Spleen (tissue), 11 donors: Measurements from ENCODE around the gene GHRH. TPM values are rescaled to one million over a fixed set of nuclear protein-coding genes. Genes with fewer than 3 reads are reported as not detected.

Experiments
- DNase-seq: peaks from one replicate; pipeline ENCODE4 v3.0.0-alpha.2; 2020
- H3K27ac ChIP-seq, 8 donors: fragments of 200-600 bp; sonication (generic) in 7 of 8; 1 replicate in 4 of 8; 2 replicates in 4 of 8; pipeline versions ENCODE4 v1.5.0 to v1.8.0; 2016 to 2021; ENCODE audit warnings: inconsistent platforms in 4 of 8, mild to moderate bottlenecking in 4 of 8, moderate library complexity in 1 of 8
- H3K27me3 ChIP-seq, 7 donors: fragments of 200-600 bp; sonication (generic) in 6 of 7; replicated peaks in 1 of 7; 1 replicate in 4 of 7; 2 replicates in 3 of 7; pipeline versions ENCODE4 v1.5.0 to v1.8.0; 2016 to 2021; ENCODE audit warnings: inconsistent platforms in 3 of 7, mild to moderate bottlenecking in 1 of 7
- H3K36me3 ChIP-seq, 6 donors: fragments of 200-600 bp; sonication (generic) in 5 of 6; 1 replicate in 4 of 6; 2 replicates in 2 of 6; pipeline versions ENCODE4 v1.5.0 to v1.8.0; 2016 to 2021; ENCODE audit warnings: inconsistent platforms in 2 of 6
- H3K4me1 ChIP-seq, 6 donors: fragments of 200-600 bp; sonication (generic) in 5 of 6; 1 replicate in 3 of 6; 2 replicates in 3 of 6; pipeline versions ENCODE4 v1.5.0 to v1.8.0; 2016 to 2021; ENCODE audit warnings: inconsistent platforms in 3 of 6
- H3K4me3 ChIP-seq, 8 donors: fragments of 200-600 bp; sonication (generic) in 7 of 8; 1 replicate in 4 of 8; 2 replicates in 4 of 8; pipeline versions ENCODE4 v1.5.0 to v1.8.0; 2016 to 2021; ENCODE audit warnings: inconsistent platforms in 4 of 8, mild to moderate bottlenecking in 4 of 8, moderate library complexity in 2 of 8
- H3K9me3 ChIP-seq, 8 donors: fragments of 200-600 bp; sonication (generic) in 7 of 8; 1 replicate in 4 of 8; 2 replicates in 4 of 8; pipeline versions ENCODE4 v1.5.0 to v1.8.0; 2016 to 2021; ENCODE audit warnings: inconsistent platforms in 4 of 8
- CTCF ChIP-seq, 11 experiments: fragments of 200-600 bp in 7 of 11; fragments of 450-650 bp in 4 of 11; sonication (generic) in 4 of 11; IDR thresholded peaks in 8 of 11; conservative IDR thresholded peaks in 3 of 11; 1 replicate in 7 of 11; 2 replicates in 4 of 11; pipeline versions ENCODE4 v1.4.0 to v1.8.0; 2016 to 2021; ENCODE audit warnings: antibody characterized with exemption in 11 of 11, inconsistent platforms in 4 of 11, mild to moderate bottlenecking in 1 of 11
- POLR2A ChIP-seq, 3 donors: fragments of 450-650 bp; IDR thresholded peaks; one replicate each; pipeline ENCODE4 v1.5.1; 2017; ENCODE audit warnings: antibody characterized with exemption in 3 of 3, mild to moderate bottlenecking in 1 of 3
- POLR2AphosphoS5 ChIP-seq, 3 donors: sonication (generic); formaldehyde crosslinking; IDR thresholded peaks; one replicate each; pipeline ENCODE4 v1.5.1; 2017; ENCODE audit warnings: antibody characterized with exemption in 3 of 3
- WGBS, 5 donors: extraction: QIAGEN DNeasy Blood & Tissue Kit in 3 of 5; methylation state at CpG; one replicate each; pipeline versions ENCODE4 v1.1.5 to v1.1.7; 2013 to 2018; 5-methylcytosine and 5-hydroxymethylcytosine counted together
- intact Hi-C: fragments of 100-400 bp; cut with DNase I; formaldehyde crosslinking; loops from one replicate; pipeline ENCODE4 v1.15.0; 2023; ENCODE audit warnings: low total_unique reads
- polyA plus RNA-seq, 3 donors: library from polyadenylated mRNA; stranded (reverse); fragments of 200-250 nt; gene quantifications; one replicate each; pipeline ENCODE4 v1.2.1, GENCODE V29; 2013
- total RNA-seq, 7 donors: library from RNA; depleted of rRNA in 3 of 7; stranded (reverse); fragments of >200 nt in 3 of 7; fragmentation: NEBNext Ultra II Directional in 4 of 7; extraction: Animal tissue kit (Norgen Biotek cat#: 25700) in 4 of 7; gene quantifications; one replicate each; pipeline versions ENCODE4 v1.1.0 to v1.2.1, GENCODE V29; 2016 to 2021
- donor health status: healthy with polysubstance abuse.
- donor health status: DM: no; HTN: no; CAD: no; lungs with moderate emphysema.
- donor health status: DM: no; HTN: no; CAD: no.
- donor health status: Bipolar disorder and iron deficiency.
- donor health status: healthy.
- donor health status: DM: no; HTN: no; CAD: no.
- donor health status: DM: yes; HTN: yes; CAD: no.

GHRH gene
- total and polyA plus RNA-seq, 10 donors: not detected

- peak overlapping the region in 2 of 8 donors; percentile 29 to 97 for H3K27ac ChIP-seq
- TF ChIP-seq POLR2A (IDR thresholded peaks at IDR 0.05) (no peak), POLR2AphosphoS5 (IDR thresholded peaks at IDR 0.05) (no peak), CTCF (IDR thresholded peaks at IDR 0.05 in 8 of 11, conservative IDR thresholded peaks at IDR 0.05 in 3 of 11) (no peak)
- no peak overlapping the region for H3K4me3 ChIP-seq
- peaks cover 0 to 5% (median 0%) of the 10 kb centered on the region in 8 donors for H3K9me3 ChIP-seq
- peaks cover 8 to 56% (median 39%) of the 10 kb centered on the region in 6 donors for H3K4me1 ChIP-seq
- DNase-seq: no peak
- intact Hi-C loops: no loop called here
- H3K27me3 ChIP-seq: no peaks in the 10 kb centered on the region
- WGBS, 5 donors: 78 to 90% (median 82%) methylated on average over 6 of the region's 6 CpGs
- peaks cover 0 to 74% (median 27%) of the 10 kb centered on the region in 6 donors for H3K36me3 ChIP-seq
Measured at GRCh38 chr20:37298190-37298939, 36.8 kb upstream of the GHRH start.

- intact Hi-C loops: no loop called here
- H3K4me3 ChIP-seq: no peak overlapping the region
- no peaks in the 10 kb centered on the region for H3K27me3 ChIP-seq
- peaks cover 0 to 9% (median 0%) of the 10 kb centered on the region in 8 donors for H3K9me3 ChIP-seq
- 78 to 90% (median 86%) methylated on average over 13 of the region's 13 CpGs for WGBS, 5 donors
- peak overlapping the region in 4 of 8 donors; percentile 58 to 97 (median 95) for H3K27ac ChIP-seq
- DNase-seq: no peak
- H3K36me3 ChIP-seq: peaks cover 0 to 74% (median 22%) of the 10 kb centered on the region in 6 donors
- H3K4me1 ChIP-seq: peaks cover 8 to 67% (median 40%) of the 10 kb centered on the region in 6 donors
- TF ChIP-seq POLR2A (IDR thresholded peaks at IDR 0.05): no peak
- no peak for TF ChIP-seq CTCF (IDR thresholded peaks at IDR 0.05 in 8 of 11, conservative IDR thresholded peaks at IDR 0.05 in 3 of 11)
- TF ChIP-seq POLR2AphosphoS5 (IDR thresholded peaks at IDR 0.05): no peak
Measured at GRCh38 chr20:37297066-37297736, 35.6 kb upstream of the GHRH start.

GRCh38 chr20:37296371-37296770 lies 34.8 kb upstream of the GHRH start:
- 5 to 14% (median 7%) methylated on average over 2 of the region's 2 CpGs for WGBS, 5 donors
- Histone ChIP-seq H3K4me1 (peaks cover 8 to 76% (median 48%) of the 10 kb centered on the region in 6 donors), H3K27ac (peak overlapping the region in 4 of 8 donors; percentile 58 to 97 (median 95)), H3K9me3 (peaks cover 0 to 9% (median 0%) of the 10 kb centered on the region in 8 donors), H3K4me3 (no peak overlapping the region), H3K36me3 (peaks cover 0 to 70% (median 14%) of the 10 kb centered on the region in 6 donors), H3K27me3 (no peaks in the 10 kb centered on the region)
- intact Hi-C loops: no loop called here
- TF ChIP-seq POLR2AphosphoS5 (IDR thresholded peaks at IDR 0.05): no peak
- no peak for TF ChIP-seq POLR2A (IDR thresholded peaks at IDR 0.05)
- no peak for TF ChIP-seq CTCF (IDR thresholded peaks at IDR 0.05 in 8 of 11, conservative IDR thresholded peaks at IDR 0.05 in 3 of 11)
- no peak for DNase-seq

- Histone ChIP-seq H3K36me3 (peaks cover 0 to 62% (median 7%) of the 10 kb centered on the region in 6 donors), H3K9me3 (peaks cover 0 to 9% (median 0%) of the 10 kb centered on the region in 8 donors), H3K4me3 (no peak overlapping the region), H3K4me1 (peaks cover 14 to 83% (median 55%) of the 10 kb centered on the region in 6 donors), H3K27me3 (no peaks in the 10 kb centered on the region), H3K27ac (peak overlapping the region in 4 of 8 donors; percentile 58 to 97 (median 95))
- no peak for DNase-seq
- no peak for TF ChIP-seq POLR2A (IDR thresholded peaks at IDR 0.05)
- no peak for TF ChIP-seq CTCF (IDR thresholded peaks at IDR 0.05 in 8 of 11, conservative IDR thresholded peaks at IDR 0.05 in 3 of 11)
- no peak for TF ChIP-seq POLR2AphosphoS5 (IDR thresholded peaks at IDR 0.05)
- WGBS, 5 donors: 90 to 93% (median 91%) methylated on average over 7 of the region's 7 CpGs
- intact Hi-C loops: no loop called here
Measured at GRCh38 chr20:37295595-37295994, 34.0 kb upstream of the GHRH start.
